Measurements from ENCODE around the gene TMIGD1. TPM values are rescaled to one million over a fixed set of nuclear protein-coding genes. Genes with fewer than 3 reads are reported as not detected.

Gene TMIGD1
- total RNA-seq, 1 experiment from 2014 or later: not detected

DNA sequence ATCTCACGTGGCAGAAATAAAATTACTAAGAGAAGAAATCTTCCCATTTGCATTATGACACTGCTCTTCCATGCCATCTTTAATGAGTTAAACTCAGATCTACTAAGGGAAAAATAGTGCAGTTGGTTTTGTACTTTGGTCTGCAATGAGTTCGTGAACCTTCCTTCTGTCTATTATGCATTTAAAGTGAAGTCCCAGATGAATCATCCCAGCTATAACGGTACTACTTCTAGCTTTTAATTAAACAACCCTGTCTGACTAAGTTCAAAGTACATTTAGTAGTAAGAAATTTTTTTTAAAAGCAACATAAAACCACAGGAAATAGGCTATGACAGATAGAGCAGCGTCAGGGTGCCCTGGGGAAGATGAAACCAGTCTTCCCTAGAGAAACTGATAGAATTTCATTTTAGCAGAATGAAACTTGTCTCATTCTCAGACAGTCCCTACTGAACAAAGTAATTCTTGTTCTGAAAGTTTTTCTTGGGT, 1.8 kb downstream of the TMIGD1 start:
- no peaks in the 10 kb centered on the region for H3K9me2 ChIP-seq (replicated peaks; ENCODE audit: insufficient read depth, low read length)
- H3K27ac ChIP-seq (ENCODE audit: low read length): peak overlapping the region; percentile 89
- peaks cover 25% of the 10 kb centered on the region for H3K4me1 ChIP-seq (ENCODE audit: low read length)
- H3K4me2 ChIP-seq (ENCODE audit: low read depth, low read length, poor library complexity, severe bottlenecking): peak overlapping the region; percentile 67
- peak overlapping the region; percentile 49 for H2AFZ ChIP-seq (ENCODE audit: low read length)
- H3K79me2 ChIP-seq (ENCODE audit: low read length): no peaks in the 10 kb centered on the region
- H3K9me3 ChIP-seq (ENCODE audit: low read length): no peaks in the 10 kb centered on the region
- peak overlapping the region; percentile 43 for H3K9ac ChIP-seq (ENCODE audit: low read length)
- no peaks in the 10 kb centered on the region for H3K27me3 ChIP-seq (ENCODE audit: low read length)
- H4K20me1 ChIP-seq (ENCODE audit: insufficient read depth, low read depth, low read length): no peaks in the 10 kb centered on the region
- peak; percentile 76 for DNase-seq
- H3K4me3 ChIP-seq (ENCODE audit: low read length): peak overlapping the region; percentile 31; the same call in 1 of the 2 replicates
- no peaks in the 10 kb centered on the region for H3K36me3 ChIP-seq (ENCODE audit: insufficient read depth, low read length)

- H3K4me3 ChIP-seq (ENCODE audit: low read length): no peak overlapping the region
- H2AFZ ChIP-seq (ENCODE audit: low read length): peak overlapping the region; percentile 52
- peaks cover 59% of the 10 kb centered on the region for H3K4me1 ChIP-seq (ENCODE audit: low read length)
Observed at GRCh38 chr17:30326809-30327208, 7.0 kb downstream of the TMIGD1 start.

GRCh38 chr17:30324723-30325122, 9.1 kb downstream of the TMIGD1 start:
- DNase-seq: peak; percentile 49
- peaks cover 68% of the 10 kb centered on the region for H3K4me1 ChIP-seq (ENCODE audit: low read length)
- H2AFZ ChIP-seq (ENCODE audit: low read length): 0 out of 2 replicates have a peak overlapping the region, but pooled peaks have one; percentile 90

More at GRCh38 chr17:30326809-30327208, 7.0 kb downstream of the TMIGD1 start:
- Histone ChIP-seq H3K9ac (ENCODE audit: low read length) (no peak overlapping the region), H3K4me2 (ENCODE audit: low read depth, low read length, poor library complexity, severe bottlenecking) (peak overlapping the region; percentile 74), H3K36me3 (ENCODE audit: insufficient read depth, low read length) (no peaks in the 10 kb centered on the region), H3K79me2 (ENCODE audit: low read length) (no peaks in the 10 kb centered on the region), H3K27me3 (ENCODE audit: low read length) (no peaks in the 10 kb centered on the region), H3K9me3 (ENCODE audit: low read length) (no peaks in the 10 kb centered on the region), H3K27ac (ENCODE audit: low read length) (peak overlapping the region; percentile 97), H3K9me2 (replicated peaks; ENCODE audit: insufficient read depth, low read length) (no peaks in the 10 kb centered on the region), H4K20me1 (ENCODE audit: insufficient read depth, low read depth, low read length) (no peaks in the 10 kb centered on the region)
- DNase-seq: no peak

DNA sequence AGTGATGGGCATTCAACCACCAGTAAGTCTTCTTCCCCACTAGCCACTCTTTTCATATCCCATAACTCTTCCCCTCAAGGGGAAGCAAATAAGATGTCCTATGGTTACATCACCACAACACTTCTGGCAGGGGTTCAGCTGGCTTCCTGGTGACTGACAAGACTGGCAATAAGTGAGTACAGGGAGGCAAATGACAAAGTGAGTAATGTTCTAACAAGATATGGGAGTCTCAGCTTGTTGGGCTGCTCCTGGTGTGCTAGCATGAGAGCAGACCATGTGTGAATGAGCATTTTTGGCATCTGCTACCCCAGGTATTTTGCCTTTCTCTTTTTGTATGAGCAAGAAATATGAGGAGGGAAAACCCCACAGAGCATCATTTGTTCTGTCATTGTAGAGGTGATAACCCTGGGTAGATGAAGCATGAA, 9.9 kb downstream of the TMIGD1 start:
- Histone ChIP-seq H2AFZ (ENCODE audit: low read length) (no peak overlapping the region), H3K9me2 (replicated peaks; ENCODE audit: insufficient read depth, low read length) (no peaks in the 10 kb centered on the region), H3K4me1 (ENCODE audit: low read length) (peaks cover 73% of the 10 kb centered on the region), H3K4me3 (ENCODE audit: low read length) (peak overlapping the region; percentile 54), H3K27me3 (ENCODE audit: low read length) (no peaks in the 10 kb centered on the region), H3K9ac (ENCODE audit: low read length) (peak overlapping the region; percentile 63), H3K4me2 (ENCODE audit: low read depth, low read length, poor library complexity, severe bottlenecking) (peak overlapping the region; percentile 74), H3K9me3 (ENCODE audit: low read length) (no peaks in the 10 kb centered on the region), H3K79me2 (ENCODE audit: low read length) (no peaks in the 10 kb centered on the region), H3K36me3 (ENCODE audit: insufficient read depth, low read length) (no peaks in the 10 kb centered on the region), H3K27ac (ENCODE audit: low read length) (peak overlapping the region; percentile 97), H4K20me1 (ENCODE audit: insufficient read depth, low read depth, low read length) (no peaks in the 10 kb centered on the region)
- DNase-seq: peak; percentile 92

More at GRCh38 chr17:30324723-30325122, 9.1 kb downstream of the TMIGD1 start:
- H3K27me3 ChIP-seq (ENCODE audit: low read length): no peaks in the 10 kb centered on the region
- H3K9ac ChIP-seq (ENCODE audit: low read length): peak overlapping the region; percentile 63
- H3K27ac ChIP-seq (ENCODE audit: low read length): peak overlapping the region; percentile 97
- H4K20me1 ChIP-seq (ENCODE audit: insufficient read depth, low read depth, low read length): no peaks in the 10 kb centered on the region
- peak overlapping the region; percentile 74 for H3K4me2 ChIP-seq (ENCODE audit: low read depth, low read length, poor library complexity, severe bottlenecking)
- no peaks in the 10 kb centered on the region for H3K79me2 ChIP-seq (ENCODE audit: low read length)
- H3K36me3 ChIP-seq (ENCODE audit: insufficient read depth, low read length): no peaks in the 10 kb centered on the region
- no peaks in the 10 kb centered on the region for H3K9me3 ChIP-seq (ENCODE audit: low read length)
- H3K9me2 ChIP-seq (replicated peaks; ENCODE audit: insufficient read depth, low read length): no peaks in the 10 kb centered on the region
- peak overlapping the region; percentile 36; the same call in 1 of the 2 replicates for H3K4me3 ChIP-seq (ENCODE audit: low read length)

DNA sequence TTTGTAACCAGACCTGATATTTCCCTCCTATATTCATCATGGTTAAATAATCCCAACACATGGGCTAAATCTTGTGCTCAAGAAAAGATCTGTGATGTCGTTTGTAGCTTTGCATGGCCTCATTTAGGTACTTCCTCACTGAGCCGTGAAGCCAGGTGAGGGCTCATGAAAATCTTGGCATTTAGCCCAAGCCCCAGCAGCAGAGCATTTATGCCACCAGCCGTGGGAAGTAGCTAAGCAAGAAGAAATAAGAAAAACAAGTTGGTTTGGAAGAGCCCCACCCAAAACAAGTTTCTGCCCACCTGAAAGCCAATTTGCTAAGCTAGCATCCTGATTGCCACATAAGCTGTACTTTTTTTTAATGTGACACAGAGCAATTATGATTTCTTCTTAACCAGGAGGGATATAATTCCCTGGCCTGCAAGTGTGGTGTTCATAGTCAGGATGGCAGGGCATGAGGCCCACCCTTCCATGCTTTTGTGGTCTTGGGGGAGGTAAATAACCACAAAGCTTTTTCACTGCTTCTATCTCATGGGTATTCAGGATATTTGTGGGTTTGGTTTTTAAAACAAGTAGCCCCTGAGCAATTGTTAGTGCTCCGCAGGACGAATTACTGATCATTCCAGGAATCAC, 10.5 kb downstream of the TMIGD1 start:
- Histone ChIP-seq H3K36me3 (ENCODE audit: insufficient read depth, low read length) (no peaks in the 10 kb centered on the region), H3K4me1 (ENCODE audit: low read length) (peaks cover 78% of the 10 kb centered on the region), H3K27me3 (ENCODE audit: low read length) (no peaks in the 10 kb centered on the region), H4K20me1 (ENCODE audit: insufficient read depth, low read depth, low read length) (no peaks in the 10 kb centered on the region), H3K4me2 (ENCODE audit: low read depth, low read length, poor library complexity, severe bottlenecking) (peak overlapping the region; percentile 74), H3K79me2 (ENCODE audit: low read length) (no peaks in the 10 kb centered on the region), H3K9ac (ENCODE audit: low read length) (peak overlapping the region; percentile 63), H3K9me3 (ENCODE audit: low read length) (no peaks in the 10 kb centered on the region), H3K27ac (ENCODE audit: low read length) (peak overlapping the region; percentile 97), H2AFZ (ENCODE audit: low read length) (no peak overlapping the region), H3K4me3 (ENCODE audit: low read length) (peak overlapping the region; percentile 54), H3K9me2 (replicated peaks; ENCODE audit: insufficient read depth, low read length) (no peaks in the 10 kb centered on the region)
- peak; percentile 96 for DNase-seq

- Histone ChIP-seq H3K9me3 (ENCODE audit: low read length) (no peaks in the 10 kb centered on the region), H4K20me1 (ENCODE audit: insufficient read depth, low read depth, low read length) (no peaks in the 10 kb centered on the region), H3K9ac (ENCODE audit: low read length) (no peak overlapping the region), H2AFZ (ENCODE audit: low read length) (no peak overlapping the region; the same call in 1 of the 2 replicates), H3K79me2 (ENCODE audit: low read length) (no peaks in the 10 kb centered on the region), H3K27ac (ENCODE audit: low read length) (peak overlapping the region; percentile 97), H3K4me3 (ENCODE audit: low read length) (no peak overlapping the region), H3K27me3 (ENCODE audit: low read length) (no peaks in the 10 kb centered on the region), H3K4me1 (ENCODE audit: low read length) (peaks cover 82% of the 10 kb centered on the region), H3K9me2 (replicated peaks; ENCODE audit: insufficient read depth, low read length) (no peaks in the 10 kb centered on the region), H3K4me2 (ENCODE audit: low read depth, low read length, poor library complexity, severe bottlenecking) (no peak overlapping the region), H3K36me3 (ENCODE audit: insufficient read depth, low read length) (no peaks in the 10 kb centered on the region)
- peak; percentile 47 for DNase-seq
Observed at GRCh38 chr17:30321314-30321713, 12.5 kb downstream of the TMIGD1 start.

GRCh38 chr17:30318155-30318554, 15.7 kb downstream of the TMIGD1 start:
- Histone ChIP-seq H2AFZ (ENCODE audit: low read length) (no peak overlapping the region), H3K79me2 (ENCODE audit: low read length) (no peaks in the 10 kb centered on the region), H3K27ac (ENCODE audit: low read length) (no peak overlapping the region), H3K4me2 (ENCODE audit: low read depth, low read length, poor library complexity, severe bottlenecking) (no peak overlapping the region), H3K27me3 (ENCODE audit: low read length) (no peaks in the 10 kb centered on the region), H3K9me2 (replicated peaks; ENCODE audit: insufficient read depth, low read length) (no peaks in the 10 kb centered on the region), H3K9ac (ENCODE audit: low read length) (no peak overlapping the region), H3K4me3 (ENCODE audit: low read length) (no peak overlapping the region), H3K4me1 (ENCODE audit: low read length) (peaks cover 62% of the 10 kb centered on the region), H3K9me3 (ENCODE audit: low read length) (no peaks in the 10 kb centered on the region), H3K36me3 (ENCODE audit: insufficient read depth, low read length) (no peaks in the 10 kb centered on the region), H4K20me1 (ENCODE audit: insufficient read depth, low read depth, low read length) (no peaks in the 10 kb centered on the region)
- DNase-seq: no peak

- H3K36me3 ChIP-seq (ENCODE audit: insufficient read depth, low read length): no peaks in the 10 kb centered on the region
- no peaks in the 10 kb centered on the region for H3K27me3 ChIP-seq (ENCODE audit: low read length)
- H4K20me1 ChIP-seq (ENCODE audit: insufficient read depth, low read depth, low read length): no peaks in the 10 kb centered on the region
- H3K9ac ChIP-seq (ENCODE audit: low read length): no peak overlapping the region
- no peaks in the 10 kb centered on the region for H3K9me3 ChIP-seq (ENCODE audit: low read length)
- H2AFZ ChIP-seq (ENCODE audit: low read length): no peak overlapping the region
- DNase-seq: no peak
- H3K9me2 ChIP-seq (replicated peaks; ENCODE audit: insufficient read depth, low read length): no peaks in the 10 kb centered on the region
- peaks cover 48% of the 10 kb centered on the region for H3K4me1 ChIP-seq (ENCODE audit: low read length)
- H3K4me3 ChIP-seq (ENCODE audit: low read length): no peak overlapping the region
- no peak overlapping the region for H3K27ac ChIP-seq (ENCODE audit: low read length)
- no peaks in the 10 kb centered on the region for H3K79me2 ChIP-seq (ENCODE audit: low read length)
- no peak overlapping the region for H3K4me2 ChIP-seq (ENCODE audit: low read depth, low read length, poor library complexity, severe bottlenecking)
Observed at GRCh38 chr17:30316736-30317135, 17.1 kb downstream of the TMIGD1 start.

Data from Karpas-422 (cell line).